NCI-H526 (cell line): Measurements from ENCODE around the gene ZMYND10.

Source experiments
- DNase-seq, 2 experiments: peaks; one replicate each; lab custom pipeline; 2025; lab: John Stamatoyannopoulos, UW

ZMYND10 gene

GRCh38 chr3:50303013-50303815, 42.3 kb downstream of the ZMYND10 start, which contains the start of gene HYAL1:
Gene HYAL1, minus strand, starts transcription at chr3:50303574. Its CDS starts 618 bp downstream, at chr3:50302956.
- DNase-seq: no peak

- DNase-seq: no peak
These were observed 43.2 kb downstream of the ZMYND10 start for GRCh38 chr3:50302095-50303012.

- no peak for DNase-seq
These were observed 44.8 kb downstream of the ZMYND10 start for GRCh38 chr3:50300681-50301254.

- DNase-seq: no peak
These were observed 45.4 kb downstream of the ZMYND10 start for GRCh38 chr3:50299929-50300680.

GRCh38 chr3:50299638-50299928, 45.9 kb downstream of the ZMYND10 start:
- no peak for DNase-seq

GRCh38 chr3:50298836-50299637, 46.5 kb downstream of the ZMYND10 start, which contains the start of the genes HYAL3 and NAA80:
Gene HYAL3, minus strand, starts transcription at chr3:50299405. Its CDS starts 3,803 bp downstream, at chr3:50295602.
Gene NAA80, minus strand, starts transcription at chr3:50299405. Its CDS starts 1,942 bp downstream, at chr3:50297463.
- peak; percentile 96 to 99 for DNase-seq

- DNase-seq: peak in 1 of 2 experiments; percentile 31
These were observed 47.4 kb downstream of the ZMYND10 start for GRCh38 chr3:50297896-50298725.

- DNase-seq: no peak
These were observed 48.2 kb downstream of the ZMYND10 start for GRCh38 chr3:50297384-50297775.

GRCh38 chr3:50296721-50297383, 48.7 kb downstream of the ZMYND10 start:
- no peak for DNase-seq

GRCh38 chr3:50295553-50296431, 49.7 kb downstream of the ZMYND10 start:
- no peak for DNase-seq

- DNase-seq: no peak
These were observed 50.8 kb downstream of the ZMYND10 start for GRCh38 chr3:50294492-50295403.

- no peak for DNase-seq
These were observed 51.4 kb downstream of the ZMYND10 start for GRCh38 chr3:50294089-50294488.

GRCh38 chr3:50293079-50293801, 52.3 kb downstream of the ZMYND10 start:
- DNase-seq: no peak

GRCh38 chr3:50292159-50293078, 53.1 kb downstream of the ZMYND10 start, which contains the start of gene IFRD2:
Gene IFRD2, minus strand, starts transcription at chr3:50292429. Its CDS starts 155 bp downstream, at chr3:50292274.
- DNase-seq: peak; percentile 89 to 98
